ENCODE measurements around the gene NPTX1. TPM values are rescaled to one million over a fixed set of nuclear protein-coding genes. Genes with fewer than 3 reads are reported as not detected.

The NPTX1 gene
- total and polyA plus RNA-seq, 2 of the 13 experiments (the other 11 are each of a cell fraction or from before 2014, with no cell fraction given): 0.01 TPM; not detected in 1

DNA sequence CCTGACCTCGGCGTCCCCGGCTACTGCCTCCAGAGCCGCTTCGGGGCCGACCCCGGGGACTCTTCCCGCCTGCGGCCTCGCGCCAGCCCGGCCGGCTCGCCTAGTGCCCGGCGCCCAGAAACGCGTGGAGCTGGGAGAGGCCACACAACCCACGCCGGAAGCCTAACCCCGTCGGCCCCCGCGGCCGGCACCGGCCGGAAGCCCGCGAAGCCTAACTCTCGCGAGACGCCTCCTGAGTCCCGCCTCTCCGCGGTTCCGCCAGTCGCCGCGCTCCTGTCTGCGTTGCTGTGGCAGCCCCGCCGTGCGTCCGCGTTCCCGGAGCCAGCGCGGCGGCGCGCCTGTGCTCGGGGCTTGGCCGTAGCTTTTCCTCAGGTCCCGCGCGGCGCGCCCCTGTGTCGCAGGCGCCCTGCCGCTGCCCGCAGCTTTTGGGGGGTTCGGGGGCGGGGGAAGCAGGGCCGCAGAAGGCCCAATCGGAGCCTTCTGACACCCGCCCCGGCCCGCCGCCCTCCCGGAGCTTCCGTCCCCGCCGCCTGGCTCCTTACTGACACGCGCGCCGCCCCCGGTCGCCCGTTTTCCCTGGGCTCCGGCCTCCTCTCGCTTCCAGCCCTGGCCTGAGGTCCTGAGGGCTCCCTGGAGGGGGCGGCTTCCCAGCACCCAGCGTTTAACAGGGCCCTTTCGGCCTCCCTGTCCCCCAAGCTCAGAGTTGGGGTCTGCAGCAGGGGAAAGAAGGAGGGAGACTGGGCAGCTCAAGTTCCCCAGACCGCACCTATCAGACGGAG lies 21.7 kb downstream of the NPTX1 start (continued):
- TF ChIP-seq TBX2 (CRISPR knock-in tag; IDR thresholded peaks at IDR 0.05; ENCODE audit: borderline replicate concordance) (peak; percentile 67; the same call in 1 of the 2 replicates), JDP2 (CRISPR knock-in tag; IDR thresholded peaks at IDR 0.05; ENCODE audit: borderline replicate concordance) (no peak; the same call in 1 of the 2 replicates), ZNF619 (CRISPR knock-in tag; IDR thresholded peaks at IDR 0.05) (no peak; the same call in 1 of the 2 replicates), ZNF607 (CRISPR knock-in tag; IDR thresholded peaks at IDR 0.05; ENCODE audit: borderline replicate concordance) (peak; percentile 98)

DNA sequence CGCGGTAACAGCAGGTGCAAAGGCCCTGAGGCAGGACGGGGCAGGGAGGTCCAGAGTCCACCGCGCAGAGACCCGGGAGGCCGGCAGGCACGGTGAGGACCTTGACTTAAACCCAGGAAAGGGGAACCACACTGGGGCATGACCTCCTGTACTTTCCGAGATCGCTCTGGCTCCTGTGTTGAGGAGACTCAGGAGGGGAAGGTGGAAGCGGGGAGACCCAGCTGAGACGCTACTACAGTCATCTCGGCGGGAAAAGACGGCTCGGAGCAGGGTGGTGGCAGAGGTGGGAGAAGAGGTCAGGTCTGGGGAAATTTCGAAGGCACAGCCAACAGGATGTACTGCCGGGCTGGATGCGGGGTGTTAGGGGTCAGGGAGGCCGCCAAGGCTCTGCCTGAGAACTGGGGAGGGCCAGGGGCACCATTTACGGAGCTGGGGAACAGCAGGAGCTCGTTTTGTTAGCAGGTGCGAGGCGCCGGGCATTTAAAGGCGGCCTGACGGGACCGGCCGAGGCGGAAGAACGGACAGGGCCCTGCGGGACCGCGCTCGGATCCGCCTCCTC lies 22.3 kb downstream of the NPTX1 start:
- Histone ChIP-seq H4K20me1 (ENCODE audit: insufficient read depth, low read length) (no peaks in the 10 kb centered on the region), H3K4me3 (replicated peaks in 1 of 3; ENCODE audit: insufficient read depth in 1 of 3, low read depth in 2 of 3, low read length in 3 of 3) (peak overlapping the region; percentile 65 to 88 (median 86); a peak in 5 of 6 replicates), H3K27ac (ENCODE audit: extremely low read length, insufficient read depth, low read length) (peak overlapping the region; percentile 91), H3K36me3 (replicated peaks in 1 of 2; ENCODE audit: control insufficient read depth in 1 of 2, insufficient read depth in 2 of 2, low read length in 2 of 2) (no peaks in the 10 kb centered on the region), H3K9ac (ENCODE audit: insufficient read depth, low read depth, low read length) (peak overlapping the region; percentile 95), H3K4me2 (ENCODE audit: low read depth, low read length) (peak overlapping the region; percentile 100), H3K27me3 (ENCODE audit: control insufficient read depth in 1 of 2, insufficient read depth in 2 of 2, low read length in 2 of 2) (peaks cover 12 to 55% of the 10 kb centered on the region in 2 experiments; a peak in 4 of 5 replicates), H3K9me3 (ENCODE audit: low read length) (no peaks in the 10 kb centered on the region), H3K79me2 (ENCODE audit: insufficient read depth, low read length) (no peaks in the 10 kb centered on the region), H3K4me1 (ENCODE audit: insufficient read depth, low read length) (peaks cover 32% of the 10 kb centered on the region), H2AFZ (ENCODE audit: low read length) (no peak overlapping the region)
- ChIA-PET CTCF (ENCODE audit: low intra/inter-chr PET ratio, low total read pairs) (no interaction called here), POLR2A (interaction anchor here (0.7 to 3.1 kb wide), 30 partner anchors 10 to 624 kb away, joined by 3 to 35 read pairs (median 4); partner anchors contain the start of genes CHMP6, EIF4A3, ENDOV and GAA)
- ATAC-seq (peak; percentile 0; the same call in 2 of the 3 replicates), DNase-seq (ENCODE audit: low spot score) (peak; percentile 16), FAIRE-seq (no peak)
- intact Hi-C loops (cut with micrococcal nuclease; ENCODE audit: unreplicated experiment) (no loop called here), in situ Hi-C loops (cut with HindIII; ENCODE audit: extremely low pct_ligation_motif_present, low pct_unique_long_range_greater_than_20kb) (no loop called here)
- BruUV-seq (replicated peaks): TSS peak; percentile 89
- under 1% methylated on average over 20 of the region's 36 CpGs for WGBS (ENCODE audit: low lambda C conversion rate)
- TF ChIP-seq IRX3 (CRISPR knock-in tag; IDR thresholded peaks at IDR 0.05; ENCODE audit: borderline replicate concordance, low read depth) (no peak), ZNF232 (CRISPR knock-in tag; IDR thresholded peaks at IDR 0.05; ENCODE audit: borderline replicate concordance) (peak; percentile 19; the same call in 1 of the 2 replicates), RBAK (CRISPR knock-in tag; IDR thresholded peaks at IDR 0.05) (no peak), TBP (CRISPR knock-in tag; IDR thresholded peaks at IDR 0.05) (no peak), ZNF337 (CRISPR knock-in tag; IDR thresholded peaks at IDR 0.05; ENCODE audit: borderline replicate concordance, low read depth) (no peak), ATF7 (IDR thresholded peaks at IDR 0.05) (no peak), ATF7 (CRISPR knock-in tag; IDR thresholded peaks at IDR 0.05) (no peak), ZBTB20 (CRISPR knock-in tag; IDR thresholded peaks at IDR 0.05; ENCODE audit: borderline replicate concordance, low read depth) (no peak), SOX5 (CRISPR knock-in tag; IDR thresholded peaks at IDR 0.05; ENCODE audit: borderline replicate concordance) (no peak), TCF7 (IDR thresholded peaks at IDR 0.05; ENCODE audit: low read depth) (no peak), MEIS1 (CRISPR knock-in tag; IDR thresholded peaks at IDR 0.05; ENCODE audit: borderline replicate concordance) (peak; percentile 18; the same call in 1 of the 2 replicates), NFE2L2 (IDR thresholded peaks at IDR 0.05; ENCODE audit: low read length) (no peak), ZFP90 (CRISPR knock-in tag; IDR thresholded peaks at IDR 0.05; ENCODE audit: borderline replicate concordance) (no peak; the same call in 1 of the 2 replicates), PAWR (CRISPR knock-in tag; IDR thresholded peaks at IDR 0.05; ENCODE audit: borderline replicate concordance) (no peak)
- TF ChIP-seq, protein P1, sequence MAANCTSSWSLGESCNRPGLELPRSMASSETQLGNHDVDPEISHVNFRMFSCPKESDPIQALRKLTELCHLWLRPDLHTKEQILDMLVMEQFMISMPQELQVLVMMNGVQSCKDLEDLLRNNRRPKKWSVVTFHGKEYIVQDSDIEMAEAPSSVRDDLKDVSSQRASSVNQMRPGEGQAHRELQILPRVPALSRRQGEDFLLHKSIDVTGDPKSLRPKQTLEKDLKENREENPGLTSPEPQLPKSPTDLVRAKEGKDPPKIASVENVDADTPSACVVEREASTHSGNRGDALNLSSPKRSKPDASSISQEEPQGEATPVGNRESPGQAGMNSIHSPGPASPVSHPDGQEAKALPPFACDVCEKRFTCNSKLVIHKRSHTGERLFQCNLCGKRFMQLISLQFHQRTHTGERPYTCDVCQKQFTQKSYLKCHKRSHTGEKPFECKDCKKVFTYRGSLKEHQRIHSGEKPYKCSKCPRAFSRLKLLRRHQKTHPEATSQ (CRISPR knock-in tag; IDR thresholded peaks at IDR 0.05; ENCODE audit: borderline replicate concordance): no peak
- TF ChIP-seq, protein P2, sequence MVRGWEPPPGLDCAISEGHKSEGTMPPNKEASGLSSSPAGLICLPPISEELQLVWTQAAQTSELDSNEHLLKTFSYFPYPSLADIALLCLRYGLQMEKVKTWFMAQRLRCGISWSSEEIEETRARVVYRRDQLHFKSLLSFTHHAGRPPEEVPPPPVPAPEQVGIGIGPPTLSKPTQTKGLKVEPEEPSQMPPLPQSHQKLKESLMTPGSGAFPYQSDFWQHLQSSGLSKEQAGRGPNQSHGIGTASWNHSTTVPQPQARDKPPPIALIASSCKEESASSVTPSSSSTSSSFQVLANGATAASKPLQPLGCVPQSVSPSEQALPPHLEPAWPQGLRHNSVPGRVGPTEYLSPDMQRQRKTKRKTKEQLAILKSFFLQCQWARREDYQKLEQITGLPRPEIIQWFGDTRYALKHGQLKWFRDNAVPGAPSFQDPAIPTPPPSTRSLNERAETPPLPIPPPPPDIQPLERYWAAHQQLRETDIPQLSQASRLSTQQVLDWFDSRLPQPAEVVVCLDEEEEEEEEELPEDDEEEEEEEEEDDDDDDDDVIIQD (CRISPR knock-in tag; IDR thresholded peaks at IDR 0.05; ENCODE audit: low read depth): no peak
